PC-9 (cell line): ENCODE measurements around the gene HDAC7. TPM values are rescaled to one million over a fixed set of nuclear protein-coding genes. Genes with fewer than 3 reads are reported as not detected.

Experiments
- BruUV-seq: library from RNA; stranded (reverse); fragments of 400-500 nt; replicated peaks from 2 replicates; lab custom pipeline; 2021; lab: Mats Ljungman, UMichigan
- CTCF ChIA-PET: fragments of 300-600 bp; sonication (Branson Sonifier 250); formaldehyde crosslinking; loops from one replicate; lab custom pipeline; 2022; ENCODE audit warnings: antibody characterized with exemption; lab: Charles Lee
- POLR2A ChIA-PET: fragments of 300-600 bp; sonication (Branson Sonifier 250); formaldehyde crosslinking; loops from one replicate; lab custom pipeline; 2022; ENCODE audit warnings: antibody characterized with exemption; ENCODE audit not compliant: unreplicated experiment; lab: Charles Lee
- DNase-seq, 2 experiments: peaks; one replicate each; pipeline versions ENCODE4 v3.0.0 to v3.0.0-alpha.2; 2015 to 2022; ENCODE audit warnings: mixed read lengths in 1 of 2
- H2AFZ ChIP-seq: fragments of 200-600 bp; sonication (generic); 2 replicates; pipeline ENCODE4 v1.8.1; 2017; ENCODE audit warnings: antibody characterized with exemption
- H3F3A ChIP-seq: fragments of 200-600 bp; sonication (generic); 2 replicates; pipeline ENCODE4 v1.8.1; 2017; ENCODE audit warnings: antibody characterized with exemption, mild to moderate bottlenecking, low read depth; ENCODE audit not compliant: insufficient read depth
- H3K27ac ChIP-seq: fragments of 200-600 bp; sonication (generic); 2 replicates; pipeline ENCODE4 v1.6.1; 2016; ENCODE audit warnings: mixed run types
- H3K27me3 ChIP-seq: fragments of 200-600 bp; sonication (generic); 2 replicates; pipeline ENCODE4 v1.6.1; 2016; ENCODE audit warnings: low read depth, mixed run types; ENCODE audit not compliant: insufficient read depth
- H3K36me3 ChIP-seq: fragments of 200-600 bp; sonication (generic); 2 replicates; pipeline ENCODE4 v1.6.1; 2016; ENCODE audit warnings: low read depth, mixed run types
- H3K4me1 ChIP-seq: fragments of 200-600 bp; sonication (generic); replicated peaks from 2 replicates; pipeline ENCODE4 v1.6.1; 2016; ENCODE audit warnings: mixed run types; ENCODE audit not compliant: insufficient read depth
- H3K4me2 ChIP-seq: fragments of 200-600 bp; sonication (generic); 2 replicates; pipeline ENCODE4 v1.6.1; 2017; ENCODE audit warnings: mixed run types
- H3K4me3 ChIP-seq: fragments of 200-600 bp; sonication (generic); 2 replicates; pipeline ENCODE4 v1.6.1; 2016; ENCODE audit warnings: mixed run types
- H3K79me2 ChIP-seq: fragments of 200-600 bp; sonication (generic); 2 replicates; pipeline ENCODE4 v1.6.1; 2017; ENCODE audit warnings: low read depth, mixed run types
- H3K9me2 ChIP-seq: fragments of 200-600 bp; sonication (generic); 2 replicates; pipeline ENCODE4 v1.8.1; 2017; ENCODE audit warnings: mild to moderate bottlenecking; ENCODE audit not compliant: insufficient read depth
- H3K9me3 ChIP-seq: fragments of 200-600 bp; sonication (generic); 2 replicates; pipeline ENCODE4 v1.8.1; 2016; ENCODE audit warnings: low read depth; ENCODE audit not compliant: insufficient read depth
- H4K20me1 ChIP-seq: fragments of 200-600 bp; sonication (generic); 2 replicates; pipeline ENCODE4 v1.8.1; 2017; ENCODE audit not compliant: insufficient read depth
- CTCF ChIP-seq: fragments of 200-600 bp; sonication (generic); conservative IDR thresholded peaks from 2 replicates; pipeline ENCODE4 v1.6.1; 2017; ENCODE audit warnings: mixed run types, antibody characterized with exemption, mild to moderate bottlenecking, moderate library complexity
- EZH2 ChIP-seq: fragments of 200-600 bp; sonication (generic); IDR thresholded peaks from 2 replicates; pipeline ENCODE4 v1.8.0; 2017; ENCODE audit warnings: antibody characterized with exemption, low read depth
- intact Hi-C: fragments of 100-400 bp; cut with micrococcal nuclease; formaldehyde crosslinking; loops from one replicate; pipeline ENCODE4 v1.10.0; 2022; ENCODE audit not compliant: unreplicated experiment
- total RNA-seq: library from RNA; stranded (reverse); gene quantifications from 2 replicates; pipeline ENCODE4 v1.2.3, GENCODE V29; 2021

Gene HDAC7
- total RNA-seq, 1 experiment from 2014 or later, result 106 TPM

DNA sequence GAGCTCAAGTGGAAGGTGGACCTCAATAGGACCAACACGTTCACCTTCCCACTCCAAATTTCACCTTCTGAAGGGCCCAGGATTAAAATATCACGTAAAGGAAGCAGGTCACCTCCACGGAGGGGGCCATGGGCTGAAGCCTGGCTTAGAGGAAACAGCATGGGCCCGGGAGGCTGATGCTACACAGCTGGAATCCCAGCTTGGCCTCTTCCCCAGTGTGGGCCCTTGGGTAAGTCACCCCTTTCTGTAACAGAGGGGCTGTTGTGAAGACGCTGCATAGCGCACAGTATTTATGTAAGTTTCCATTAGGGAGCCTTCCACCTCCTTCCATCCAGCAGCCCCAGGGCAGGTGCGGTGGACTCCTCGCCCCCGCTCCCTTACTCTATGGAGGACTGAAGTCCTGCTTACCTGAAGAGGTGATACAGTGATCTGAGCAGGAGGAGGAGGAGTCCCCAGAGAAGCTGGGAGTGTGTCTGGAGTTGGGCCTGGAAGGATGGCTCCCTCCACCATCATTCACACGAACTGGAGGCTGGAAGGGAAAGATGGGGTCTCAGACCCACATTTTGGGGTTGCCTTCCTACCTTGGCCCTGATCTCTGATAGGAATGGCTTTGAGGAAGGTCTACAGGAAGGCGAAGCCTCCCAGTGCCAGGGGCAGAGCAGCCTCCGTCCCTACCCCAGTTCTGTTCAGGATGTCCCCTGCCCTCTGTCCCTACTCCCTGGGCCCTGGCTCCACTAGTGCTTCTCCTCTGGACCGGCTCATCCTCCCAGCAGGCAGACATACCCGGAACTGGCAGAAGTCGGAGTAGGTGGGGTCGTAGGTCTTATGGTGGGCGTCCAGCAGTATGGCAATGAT, 37.2 kb upstream of the HDAC7 start:
- CTCF ChIA-PET, result no interaction called here
- peaks cover 6% of the 10 kb centered on the region; the same call in 1 of the 2 replicates for H3F3A ChIP-seq
- H3K9me2 ChIP-seq, result no peaks in the 10 kb centered on the region
- H3K9me3 ChIP-seq, result no peaks in the 10 kb centered on the region
- no peaks in the 10 kb centered on the region for H3K36me3 ChIP-seq
- POLR2A ChIA-PET, result no interaction called here
- no peak for DNase-seq
- no peak overlapping the region for H3K27ac ChIP-seq
- TF ChIP-seq CTCF (no peak), EZH2 (no peak)
- no peak overlapping the region for H3K4me3 ChIP-seq
- intact Hi-C loops, result loop anchor here (5.0 kb wide), 2 partner anchors 90 to 105 kb away; partner anchors contain the start of gene TMEM106C
- H3K4me1 ChIP-seq, result peaks cover 11% of the 10 kb centered on the region
- H4K20me1 ChIP-seq, result no peaks in the 10 kb centered on the region
- no peak overlapping the region for H2AFZ ChIP-seq
- H3K27me3 ChIP-seq, result no peaks in the 10 kb centered on the region
- H3K79me2 ChIP-seq, result no peaks in the 10 kb centered on the region
- BruUV-seq, result no TSS peak
- H3K4me2 ChIP-seq, result no peak overlapping the region

- CTCF ChIA-PET, result interaction anchor here (0.6 kb wide), 1 partner anchor 47 kb away, joined by 3 read pairs; no protein-coding TSS in a partner anchor
- no peaks in the 10 kb centered on the region for H3K36me3 ChIP-seq
- no peaks in the 10 kb centered on the region for H3K9me3 ChIP-seq
- no peak overlapping the region for H3K27ac ChIP-seq
- BruUV-seq, result no TSS peak
- no peaks in the 10 kb centered on the region for H3K9me2 ChIP-seq
- no peak for TF ChIP-seq EZH2
- no peak for TF ChIP-seq CTCF
- H3K4me3 ChIP-seq, result no peak overlapping the region
- no peaks in the 10 kb centered on the region for H3K27me3 ChIP-seq
- H2AFZ ChIP-seq, result no peak overlapping the region
- H4K20me1 ChIP-seq, result no peaks in the 10 kb centered on the region
- no peak for DNase-seq
- intact Hi-C loops, result loop anchor here (5.0 kb wide), 2 partner anchors 91 to 106 kb away; partner anchors contain the start of gene TMEM106C
- POLR2A ChIA-PET, result no interaction called here
- H3F3A ChIP-seq, result peaks cover 6% of the 10 kb centered on the region; the same call in 1 of the 2 replicates
- H3K79me2 ChIP-seq, result no peaks in the 10 kb centered on the region
- no peak overlapping the region for H3K4me2 ChIP-seq
- H3K4me1 ChIP-seq, result peaks cover 11% of the 10 kb centered on the region
Measured at GRCh38 chr12:47856094-47856493, 36.4 kb upstream of the HDAC7 start.

GRCh38 chr12:47855502-47855901, 35.8 kb upstream of the HDAC7 start:
- peaks cover 6% of the 10 kb centered on the region; the same call in 1 of the 2 replicates for H3F3A ChIP-seq
- no peaks in the 10 kb centered on the region for H3K9me2 ChIP-seq
- H3K36me3 ChIP-seq, result no peaks in the 10 kb centered on the region
- no peak for DNase-seq
- no peak overlapping the region for H3K4me3 ChIP-seq
- BruUV-seq, result no TSS peak
- intact Hi-C loops, result loop anchor here (5.0 kb wide), 2 partner anchors 92 to 107 kb away; partner anchors contain the start of gene TMEM106C
- H3K27ac ChIP-seq, result no peak overlapping the region
- ChIA-PET CTCF (interaction anchor here (0.6 kb wide), 1 partner anchor 48 kb away, joined by 3 read pairs; no protein-coding TSS in a partner anchor), POLR2A (no interaction called here)
- no peak for TF ChIP-seq CTCF
- no peak for TF ChIP-seq EZH2
- no peak overlapping the region for H3K4me2 ChIP-seq
- no peaks in the 10 kb centered on the region for H3K27me3 ChIP-seq
- no peaks in the 10 kb centered on the region for H4K20me1 ChIP-seq
- no peak overlapping the region for H2AFZ ChIP-seq
- peaks cover 11% of the 10 kb centered on the region for H3K4me1 ChIP-seq
- no peaks in the 10 kb centered on the region for H3K9me3 ChIP-seq
- H3K79me2 ChIP-seq, result no peaks in the 10 kb centered on the region
